ENCODE data around the gene IRF6. TPM values are rescaled to one million over a fixed set of nuclear protein-coding genes. Genes with fewer than 3 reads are reported as not detected.

Gene IRF6
- 0.94 and 1.6 TPM in 2 replicates for polyA plus RNA-seq (2012; rRNA removed)
- 0.77 and 1.0 TPM in 2 replicates for polyA plus RNA-seq (2012; cell fraction: cytosol; rRNA removed)
- polyA plus RNA-seq (2012; cell fraction: nucleus; rRNA removed), result 1.6 and 3.0 TPM in 2 replicates

- ChIA-PET POLR2A (no interaction called here), CTCF (interaction anchor here (7.5 kb wide), 1 partner anchor 17 kb away, joined by 78 read pairs; no protein-coding TSS in a partner anchor)
- H3K9me3 ChIP-seq, result no peaks in the 10 kb centered on the region
- 96% methylated on average over 44 of the region's 46 CpGs for WGBS (ENCODE audit: low lambda C conversion rate)
- H4K20me1 ChIP-seq (ENCODE audit: insufficient read depth), result no peaks in the 10 kb centered on the region
- H3K79me2 ChIP-seq (ENCODE audit: insufficient read depth), result no peaks in the 10 kb centered on the region
- H3K36me3 ChIP-seq (replicated peaks in 1 of 2; ENCODE audit: control insufficient read depth in 1 of 2, insufficient read depth in 2 of 2, low read length in 1 of 2), result no peaks in the 10 kb centered on the region
- H3K9ac ChIP-seq, result no peak within 1 kb of the TSS
- H3F3A ChIP-seq (replicated peaks; ENCODE audit: insufficient read depth), result peaks cover 22% of the 10 kb centered on the region
- H3K4me3 ChIP-seq (ENCODE audit: low read depth in 2 of 2, low read length in 1 of 2), result no peak within 1 kb of the TSS
- H3K27me3 ChIP-seq (ENCODE audit: insufficient read depth), result no peaks in the 10 kb centered on the region
- no peak within 1 kb of the TSS for H2AFZ ChIP-seq (ENCODE audit: low read depth)
- H3K9me2 ChIP-seq, result no peaks in the 10 kb centered on the region
- no peak for DNase-seq
- peaks cover 20 to 41% of the 10 kb centered on the region in 2 experiments for H3K4me1 ChIP-seq (ENCODE audit: control insufficient read depth in 1 of 2, insufficient read depth in 2 of 2, low read depth in 1 of 2, low read length in 1 of 2)
- peak within 1 kb of the TSS in 1 of 2 experiments; percentile 84; a peak in 2 of 4 replicates for H3K27ac ChIP-seq (ENCODE audit: low read depth in 2 of 2, low read length in 1 of 2)
- H3K4me2 ChIP-seq, result no peak within 1 kb of the TSS
- TF ChIP-seq NRF1 (IDR thresholded peaks at IDR 0.05; ENCODE audit: low read depth, low read length) (no peak), FOXM1 (IDR thresholded peaks at IDR 0.05; ENCODE audit: low read depth) (no peak), USF2 (IDR thresholded peaks at IDR 0.05; ENCODE audit: borderline replicate concordance, low read depth, low read length) (no peak), RXRA (IDR thresholded peaks at IDR 0.05; ENCODE audit: borderline replicate concordance, low read depth) (no peak), FOSL2 (IDR thresholded peaks at IDR 0.05; ENCODE audit: borderline replicate concordance, low read depth) (no peak), ELF1 (IDR thresholded peaks at IDR 0.05) (no peak), TEAD4 (IDR thresholded peaks at IDR 0.05; ENCODE audit: borderline replicate concordance, insufficient read depth) (no peak), EP300 (IDR thresholded peaks at IDR 0.05; ENCODE audit: borderline replicate concordance in 1 of 2, low read depth in 1 of 2, low read length in 1 of 2) (no peak), SMC3 (IDR thresholded peaks at IDR 0.05; ENCODE audit: low read depth, low read length) (no peak), MEF2A (IDR thresholded peaks at IDR 0.05; ENCODE audit: borderline replicate concordance, low read depth) (no peak), FOXJ3 (CRISPR knock-in tag; IDR thresholded peaks at IDR 0.05) (no peak), YY1 (IDR thresholded peaks at IDR 0.05; ENCODE audit: low read depth) (no peak), CHD2 (IDR thresholded peaks at IDR 0.05; ENCODE audit: low read length, partially characterized antibody) (no peak)
- TF ChIP-seq, protein P1, sequence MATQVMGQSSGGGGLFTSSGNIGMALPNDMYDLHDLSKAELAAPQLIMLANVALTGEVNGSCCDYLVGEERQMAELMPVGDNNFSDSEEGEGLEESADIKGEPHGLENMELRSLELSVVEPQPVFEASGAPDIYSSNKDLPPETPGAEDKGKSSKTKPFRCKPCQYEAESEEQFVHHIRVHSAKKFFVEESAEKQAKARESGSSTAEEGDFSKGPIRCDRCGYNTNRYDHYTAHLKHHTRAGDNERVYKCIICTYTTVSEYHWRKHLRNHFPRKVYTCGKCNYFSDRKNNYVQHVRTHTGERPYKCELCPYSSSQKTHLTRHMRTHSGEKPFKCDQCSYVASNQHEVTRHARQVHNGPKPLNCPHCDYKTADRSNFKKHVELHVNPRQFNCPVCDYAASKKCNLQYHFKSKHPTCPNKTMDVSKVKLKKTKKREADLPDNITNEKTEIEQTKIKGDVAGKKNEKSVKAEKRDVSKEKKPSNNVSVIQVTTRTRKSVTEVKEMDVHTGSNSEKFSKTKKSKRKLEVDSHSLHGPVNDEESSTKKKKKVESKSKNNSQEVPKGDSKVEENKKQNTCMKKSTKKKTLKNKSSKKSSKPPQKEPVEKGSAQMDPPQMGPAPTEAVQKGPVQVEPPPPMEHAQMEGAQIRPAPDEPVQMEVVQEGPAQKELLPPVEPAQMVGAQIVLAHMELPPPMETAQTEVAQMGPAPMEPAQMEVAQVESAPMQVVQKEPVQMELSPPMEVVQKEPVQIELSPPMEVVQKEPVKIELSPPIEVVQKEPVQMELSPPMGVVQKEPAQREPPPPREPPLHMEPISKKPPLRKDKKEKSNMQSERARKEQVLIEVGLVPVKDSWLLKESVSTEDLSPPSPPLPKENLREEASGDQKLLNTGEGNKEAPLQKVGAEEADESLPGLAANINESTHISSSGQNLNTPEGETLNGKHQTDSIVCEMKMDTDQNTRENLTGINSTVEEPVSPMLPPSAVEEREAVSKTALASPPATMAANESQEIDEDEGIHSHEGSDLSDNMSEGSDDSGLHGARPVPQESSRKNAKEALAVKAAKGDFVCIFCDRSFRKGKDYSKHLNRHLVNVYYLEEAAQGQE (IDR thresholded peaks at IDR 0.05; ENCODE audit: low read depth, low read length), result no peak
Measured at GRCh38 chr1:209805875-209806760, at the start of gene IRF6. TSS of gene IRF6 (minus strand) at chr1:209806142. CDS start at chr1:209801413, 4,729 bp downstream.
